Adrenal gland (tissue), 12 donors: Measurements from ENCODE around the gene AGRN. TPM values are rescaled to one million over a fixed set of nuclear protein-coding genes. Genes with fewer than 3 reads are reported as not detected.

Source experiments
- DNase-seq, 7 donors: peaks; one replicate each; pipeline ENCODE4 v3.0.0-alpha.2; 2019 to 2020
- H3K27ac ChIP-seq, 5 donors: fragments of 200-600 bp; sonication (generic) in 4 of 5; 1 replicate in 3 of 5; 2 replicates in 2 of 5; pipeline versions ENCODE4 v1.5.1 to v1.8.0; 2016 to 2020; ENCODE audit warnings: mild to moderate bottlenecking in 1 of 5
- H3K27me3 ChIP-seq: fragments of 200-600 bp; 2 replicates; pipeline ENCODE4 v1.8.0; 2021
- H3K36me3 ChIP-seq, 2 donors: fragments of 200-600 bp; replicated peaks in 1 of 2; 1 replicate in 1 of 2; 2 replicates in 1 of 2; pipeline versions ENCODE4 v1.5.1 to v1.8.0; 2018 to 2022
- H3K4me1 ChIP-seq, 2 donors: fragments of 200-600 bp; replicated peaks in 1 of 2; 1 replicate in 1 of 2; 2 replicates in 1 of 2; pipeline versions ENCODE4 v1.5.1 to v1.8.0; 2018 to 2021
- H3K4me3 ChIP-seq, 4 donors: fragments of 200-600 bp; sonication (generic) in 3 of 4; one replicate each; pipeline ENCODE4 v1.5.1; 2016 to 2018
- H3K9me3 ChIP-seq, 3 donors: fragments of 200-600 bp; sonication (generic) in 1 of 3; replicated peaks in 1 of 3; 1 replicate in 2 of 3; 2 replicates in 1 of 3; pipeline versions ENCODE4 v1.5.1 to v1.8.0; 2016 to 2021
- POLR2A ChIP-seq, 2 donors: fragments of 450-650 bp; IDR thresholded peaks; one replicate each; pipeline ENCODE4 v1.6.1; 2017; ENCODE audit warnings: antibody characterized with exemption in 2 of 2, mild to moderate bottlenecking in 2 of 2, moderate library complexity in 1 of 2
- WGBS, 4 donors: extraction: QIAGEN DNeasy Blood & Tissue Kit in 2 of 4; methylation state at CpG; one replicate each; pipeline versions ENCODE4 v1.1.5 to v1.1.7; 2013 to 2017; 5-methylcytosine and 5-hydroxymethylcytosine counted together
- intact Hi-C, 2 donors: fragments of 100-400 bp; cut with DNase I; formaldehyde crosslinking; loops; one replicate each; pipeline versions ENCODE4 v1.14.1 to v1.15.0; 2022 to 2023
- polyA plus RNA-seq, 3 donors: library from polyadenylated mRNA; stranded (reverse); fragments of 200-250 nt in 2 of 3; fragments of 350-450 nt in 1 of 3; fragmentation: Illumina TruSeq in 1 of 3; extraction: RNeasy Lipid Tissue Mini Kit (QIAGEN cat#74804) in 1 of 3; gene quantifications; one replicate each; pipeline ENCODE4 v1.2.3, GENCODE V29; 2013 to 2014
- total RNA-seq, 9 donors: library from RNA; depleted of rRNA in 4 of 9; stranded (reverse); fragments of >200 nt in 4 of 9; fragments of 120-200 nt in 1 of 9; fragmentation: NEBNext Ultra II Directional in 1 of 9; extraction: Animal tissue kit (Norgen Biotek cat#: 25700) in 1 of 9; gene quantifications; one replicate each; pipeline versions ENCODE4 v1.1.0 to v1.2.4, GENCODE V29; 2013 to 2023
- TF ChIP-seq, protein P1 (sequence below), 6 experiments: fragments of 450-650 bp in 4 of 6; fragments of 200-600 bp in 2 of 6; sonication (generic) in 1 of 6; IDR thresholded peaks; 1 replicate in 5 of 6; 2 replicates in 1 of 6; pipeline versions ENCODE4 v1.5.1 to v1.8.0; 2016 to 2021; ENCODE audit warnings: antibody characterized with exemption in 6 of 6, mild to moderate bottlenecking in 2 of 6, moderate library complexity in 1 of 6
- donor health status: healthy with polysubstance abuse.
- donor health status: Bipolar disorder and iron deficiency.
- donor health status: DM: yes; HTN: yes; CAD: no.
- donor health status: DM: no; HTN: no; CAD: no.
- donor health status: DM: no; HTN: no; CAD: no.
- donor health status: DM: yes; HTN: yes; CAD: no.

AGRN gene
- total and polyA plus RNA-seq, 12 donors = 2.2 to 27.8 (median 11.8) TPM

DNA sequence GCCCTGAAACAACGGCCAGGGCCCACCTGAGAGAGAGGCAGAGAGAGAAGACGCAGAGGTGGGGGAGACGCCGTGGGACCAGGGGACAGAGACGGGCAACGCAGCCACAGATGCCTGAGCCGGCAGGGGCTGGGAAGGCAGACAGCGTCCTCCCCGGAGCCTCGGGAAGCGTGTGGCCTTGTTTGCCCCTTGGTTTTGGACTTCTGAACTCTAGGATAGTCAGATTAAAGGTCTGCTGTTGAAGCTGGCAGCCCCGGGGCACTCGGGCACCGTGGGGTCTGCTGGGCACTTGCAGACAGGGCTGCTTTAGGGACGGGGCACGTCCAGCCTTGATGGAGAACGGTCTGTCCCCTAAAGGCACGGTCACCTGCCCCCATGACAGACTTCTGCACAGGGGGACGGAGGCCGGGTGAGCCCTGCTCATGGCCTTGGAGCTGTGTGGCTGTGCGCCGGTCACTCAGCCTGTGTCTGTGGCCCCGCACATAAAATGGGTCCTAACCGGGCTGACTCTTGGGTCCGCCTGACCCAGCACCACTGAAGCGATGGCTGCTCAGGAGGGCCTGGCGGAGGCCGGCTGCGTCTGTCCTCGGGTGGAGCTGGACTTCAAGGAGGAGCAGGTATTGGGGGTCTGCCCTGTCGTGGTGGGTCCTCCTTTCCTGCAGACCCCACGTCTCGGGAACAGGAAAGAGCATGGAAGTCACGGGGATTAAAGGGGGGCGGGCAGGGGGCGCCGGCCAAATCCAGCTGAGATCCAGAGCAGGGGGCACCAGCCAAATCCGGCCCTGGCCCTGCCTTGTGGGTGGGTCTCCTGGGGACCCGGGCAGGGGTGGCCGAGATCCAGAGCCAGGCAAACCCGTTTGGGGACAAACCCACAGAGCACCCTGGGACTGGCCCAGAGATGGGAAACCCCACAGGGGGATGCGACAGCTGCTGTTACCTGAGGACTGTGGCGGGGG lies 63.8 kb downstream of the AGRN start:
- intact Hi-C loops = no loop called here
- Histone ChIP-seq H3K27me3 (no peaks in the 10 kb centered on the region), H3K27ac (no peak overlapping the region), H3K9me3 (no peaks in the 10 kb centered on the region), H3K4me1 (peaks cover 8 to 12% of the 10 kb centered on the region in 2 donors), H3K36me3 (no peaks in the 10 kb centered on the region), H3K4me3 (no peak overlapping the region)
- DNase-seq = peak in 4 of 7 donors; percentile 9 to 14 (median 12)
- TF ChIP-seq POLR2A (IDR thresholded peaks at IDR 0.05) = no peak
- TF ChIP-seq, protein P1, sequence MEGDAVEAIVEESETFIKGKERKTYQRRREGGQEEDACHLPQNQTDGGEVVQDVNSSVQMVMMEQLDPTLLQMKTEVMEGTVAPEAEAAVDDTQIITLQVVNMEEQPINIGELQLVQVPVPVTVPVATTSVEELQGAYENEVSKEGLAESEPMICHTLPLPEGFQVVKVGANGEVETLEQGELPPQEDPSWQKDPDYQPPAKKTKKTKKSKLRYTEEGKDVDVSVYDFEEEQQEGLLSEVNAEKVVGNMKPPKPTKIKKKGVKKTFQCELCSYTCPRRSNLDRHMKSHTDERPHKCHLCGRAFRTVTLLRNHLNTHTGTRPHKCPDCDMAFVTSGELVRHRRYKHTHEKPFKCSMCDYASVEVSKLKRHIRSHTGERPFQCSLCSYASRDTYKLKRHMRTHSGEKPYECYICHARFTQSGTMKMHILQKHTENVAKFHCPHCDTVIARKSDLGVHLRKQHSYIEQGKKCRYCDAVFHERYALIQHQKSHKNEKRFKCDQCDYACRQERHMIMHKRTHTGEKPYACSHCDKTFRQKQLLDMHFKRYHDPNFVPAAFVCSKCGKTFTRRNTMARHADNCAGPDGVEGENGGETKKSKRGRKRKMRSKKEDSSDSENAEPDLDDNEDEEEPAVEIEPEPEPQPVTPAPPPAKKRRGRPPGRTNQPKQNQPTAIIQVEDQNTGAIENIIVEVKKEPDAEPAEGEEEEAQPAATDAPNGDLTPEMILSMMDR (IDR thresholded peaks at IDR 0.05) = no peak
- WGBS, 4 donors = 93 to 95% (median 93%) methylated on average over 23 to 43 of the region's 43 CpGs

DNA sequence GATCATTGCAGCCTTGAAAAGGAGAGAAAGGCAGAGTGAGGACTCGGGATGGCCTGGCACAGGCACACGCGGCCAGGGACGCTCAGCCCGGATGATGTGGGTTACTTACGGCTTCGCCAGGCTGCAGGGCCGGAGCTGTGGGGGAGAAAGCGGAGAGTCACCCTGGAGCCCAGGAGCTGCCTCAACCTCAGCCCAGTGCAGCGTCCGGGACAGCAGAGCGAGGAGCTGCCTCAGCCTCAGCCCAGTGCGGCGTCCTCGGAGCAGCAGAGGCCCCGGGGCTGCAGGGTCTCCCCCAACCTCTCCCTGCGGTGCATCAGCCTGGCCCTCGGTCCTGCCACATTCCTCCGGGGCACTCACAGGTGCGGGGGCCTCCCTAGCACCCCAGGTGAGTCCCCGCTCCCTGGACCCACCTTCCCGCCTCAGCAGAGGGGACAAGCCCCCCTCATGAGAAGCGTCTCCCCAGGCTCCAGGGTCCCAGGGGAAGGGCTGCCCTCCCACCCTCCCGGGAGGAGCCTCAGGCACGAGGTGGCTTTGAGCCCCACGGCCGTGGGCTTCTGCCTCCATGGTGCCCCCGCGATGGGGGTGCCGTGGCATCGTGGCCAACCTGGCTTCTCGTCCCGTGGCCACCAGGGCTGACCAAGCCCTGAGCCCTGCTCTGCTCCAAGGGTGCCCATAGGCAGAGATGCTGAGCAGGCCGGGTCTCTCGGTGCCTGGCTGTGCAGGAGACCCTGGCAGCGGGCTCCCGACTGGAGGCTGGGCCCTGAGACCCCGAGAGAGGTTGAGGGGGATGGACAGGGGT lies 64.7 kb downstream of the AGRN start:
- Histone ChIP-seq H3K4me1 (peaks cover 6 to 9% of the 10 kb centered on the region in 2 donors), H3K9me3 (no peaks in the 10 kb centered on the region), H3K27me3 (no peaks in the 10 kb centered on the region), H3K36me3 (no peaks in the 10 kb centered on the region), H3K4me3 (no peak overlapping the region), H3K27ac (no peak overlapping the region)
- DNase-seq = peak in 3 of 7 donors; percentile 10 to 15 (median 11)
- intact Hi-C loops = no loop called here
- WGBS, 4 donors = 91 to 94% (median 92%) methylated on average over 15 to 38 of the region's 38 CpGs
- TF ChIP-seq, protein P1 (IDR thresholded peaks at IDR 0.05) = no peak
- TF ChIP-seq POLR2A (IDR thresholded peaks at IDR 0.05) = no peak

DNA sequence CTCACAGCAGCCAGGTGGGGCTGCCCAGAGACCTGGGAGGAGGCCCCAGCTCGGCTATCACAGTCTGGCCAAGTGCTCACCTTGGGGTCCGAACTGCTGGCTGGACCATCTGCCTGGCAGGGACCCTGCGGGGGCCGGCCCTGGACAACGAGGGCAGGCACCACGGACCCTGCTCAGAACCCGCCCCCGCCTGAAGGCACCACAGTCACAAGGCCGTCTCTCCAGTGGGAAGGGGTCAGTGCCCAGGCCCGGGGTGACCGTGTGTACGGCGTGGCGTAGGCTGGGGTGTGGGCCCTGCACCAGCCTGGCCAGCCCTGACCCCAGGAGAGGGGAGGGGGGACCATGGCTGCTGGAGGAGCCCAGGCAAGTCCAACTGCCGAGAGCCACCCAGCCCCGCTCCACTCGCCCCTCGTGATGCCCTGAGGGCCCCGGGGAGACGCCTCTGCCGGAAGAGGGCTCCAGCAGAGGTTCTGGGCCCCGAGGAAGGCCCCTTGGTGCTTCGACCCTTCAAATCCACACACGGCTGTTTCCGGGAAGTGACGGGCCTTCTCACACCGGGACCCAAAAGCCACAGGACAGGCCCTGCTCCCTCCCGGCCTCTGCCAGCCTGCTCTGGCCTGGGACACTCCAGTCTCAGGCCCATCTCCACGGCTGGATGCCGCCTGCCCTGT lies 65.4 kb downstream of the AGRN start:
- intact Hi-C loops = no loop called here
- Histone ChIP-seq H3K4me1 (peaks cover 0 to 1% of the 10 kb centered on the region in 2 donors), H3K36me3 (no peaks in the 10 kb centered on the region), H3K27me3 (no peaks in the 10 kb centered on the region), H3K4me3 (no peak overlapping the region), H3K27ac (no peak overlapping the region), H3K9me3 (no peaks in the 10 kb centered on the region)
- WGBS, 4 donors = 92 to 96% (median 94%) methylated on average over 13 to 30 of the region's 30 CpGs
- peak in 2 of 7 donors; percentile 9 to 10 for DNase-seq
- TF ChIP-seq, protein P1 (IDR thresholded peaks at IDR 0.05) = no peak
- no peak for TF ChIP-seq POLR2A (IDR thresholded peaks at IDR 0.05)
